ENCODE measurements around the gene L3MBTL4. TPM values are rescaled to one million over a fixed set of nuclear protein-coding genes. Genes with fewer than 3 reads are reported as not detected.

The L3MBTL4 gene
- total RNA-seq, 1 donor = 0.36 TPM

DNA sequence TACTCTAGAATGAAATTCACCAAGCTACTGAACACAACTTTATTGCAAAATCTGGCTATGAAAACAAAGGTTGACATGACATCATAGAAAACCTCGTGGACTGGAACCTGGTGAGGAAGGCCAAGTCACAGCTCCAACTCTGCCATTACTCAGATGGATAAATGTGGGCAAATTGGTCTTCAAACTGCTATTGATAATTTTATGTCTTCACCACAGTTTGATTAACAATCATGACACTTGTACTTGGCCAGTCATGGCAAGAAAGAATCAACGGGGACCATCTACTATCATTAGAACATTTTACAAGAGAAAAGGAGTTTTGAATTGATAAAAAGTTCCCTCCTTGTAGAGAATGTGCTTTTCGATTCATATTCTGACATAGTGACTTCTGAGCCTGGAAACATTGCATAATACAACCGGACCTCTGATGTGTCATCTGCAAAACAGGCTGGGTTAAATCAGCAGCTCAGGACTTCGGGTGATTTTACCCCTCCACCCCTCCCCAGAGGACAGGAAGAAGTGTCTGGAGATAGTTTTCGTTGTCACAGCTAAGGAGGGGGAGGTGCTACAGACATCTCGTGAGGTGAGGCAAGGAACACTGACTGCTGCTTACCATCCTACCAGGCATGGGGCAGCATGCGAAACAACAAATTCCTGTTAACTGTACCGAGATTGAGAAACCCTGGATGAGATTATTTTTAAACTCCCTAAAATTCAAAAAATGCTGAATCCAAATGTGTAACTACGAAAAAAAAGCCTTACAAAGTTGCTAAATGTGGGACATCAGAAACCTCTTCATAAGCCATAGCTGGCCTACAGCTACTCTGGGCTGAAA, 8.4 kb downstream of the L3MBTL4 start:
- Histone ChIP-seq H4K20me1 (ENCODE audit: insufficient read depth, low read length) (no peaks in the 10 kb centered on the region), H3K4me2 (ENCODE audit: insufficient read depth, low read length) (no peak overlapping the region), H3K9me3 (ENCODE audit: low read depth, low read length) (no peaks in the 10 kb centered on the region), H3K36me3 (ENCODE audit: insufficient read depth, low read length) (no peaks in the 10 kb centered on the region), H3K79me2 (ENCODE audit: insufficient read depth, low read length) (no peaks in the 10 kb centered on the region), H2AFZ (ENCODE audit: low read length) (no peak overlapping the region), H3K4me3 (ENCODE audit: insufficient read depth, low read length) (no peak overlapping the region), H3K4me1 (ENCODE audit: insufficient read depth, low read length) (no peaks in the 10 kb centered on the region), H3K27ac (ENCODE audit: low read depth, low read length) (no peak overlapping the region), H3K27me3 (ENCODE audit: insufficient read depth, low read length) (no peaks in the 10 kb centered on the region)
- no peak for TF ChIP-seq CTCF (IDR thresholded peaks at IDR 0.05; ENCODE audit: extremely low read depth, low read depth, low read length)
- no peak for DNase-seq (ENCODE audit: insufficient read length, low spot score, missing footprints)

DNA sequence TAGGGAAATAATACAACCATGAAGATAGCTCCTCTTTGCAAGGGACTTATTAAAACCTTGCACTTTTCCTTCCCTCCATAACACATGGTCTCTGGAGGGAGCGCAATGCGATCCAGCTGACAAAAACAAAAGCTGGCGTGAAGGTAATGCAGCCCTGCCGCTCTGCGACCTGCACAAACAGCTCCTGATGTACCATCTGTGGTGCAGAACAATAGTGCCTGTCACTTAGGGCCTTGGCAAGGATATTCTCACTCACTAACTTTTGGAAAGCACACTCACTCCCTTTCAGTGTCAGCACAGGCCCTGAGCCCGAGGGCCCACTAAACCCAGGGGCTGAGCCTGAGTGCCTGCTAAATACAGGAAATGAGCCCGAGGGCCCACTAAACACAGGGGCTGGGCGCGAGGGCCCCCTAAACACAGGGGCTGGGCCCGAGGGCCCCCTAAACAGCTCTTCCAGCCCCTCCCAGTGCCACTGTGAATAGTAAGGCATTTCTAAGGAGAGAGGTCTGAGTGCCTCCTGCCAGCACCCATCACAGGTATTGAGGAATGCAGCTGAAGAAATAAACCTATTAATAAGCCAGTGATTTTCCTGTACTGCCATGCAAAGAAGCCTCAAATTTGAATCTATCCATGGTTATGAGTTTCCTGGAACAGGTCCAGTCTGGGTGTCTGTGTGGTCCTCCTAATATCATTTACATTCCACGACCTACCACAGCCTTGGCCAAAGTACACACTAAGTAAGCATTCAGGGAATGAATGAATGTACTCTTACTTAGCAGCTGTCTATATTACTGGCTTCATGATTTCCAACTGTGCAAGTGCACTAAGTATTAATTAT, 9.3 kb downstream of the L3MBTL4 start:
- no peaks in the 10 kb centered on the region for H3K9me3 ChIP-seq (ENCODE audit: low read depth, low read length)
- no peak overlapping the region for H3K4me2 ChIP-seq (ENCODE audit: insufficient read depth, low read length)
- H3K36me3 ChIP-seq (ENCODE audit: insufficient read depth, low read length) = no peaks in the 10 kb centered on the region
- H2AFZ ChIP-seq (ENCODE audit: low read length) = no peak overlapping the region
- no peaks in the 10 kb centered on the region for H3K27me3 ChIP-seq (ENCODE audit: insufficient read depth, low read length)
- H3K4me1 ChIP-seq (ENCODE audit: insufficient read depth, low read length) = no peaks in the 10 kb centered on the region
- H4K20me1 ChIP-seq (ENCODE audit: insufficient read depth, low read length) = no peaks in the 10 kb centered on the region
- H3K4me3 ChIP-seq (ENCODE audit: insufficient read depth, low read length) = no peak overlapping the region
- no peak for DNase-seq (ENCODE audit: insufficient read length, low spot score, missing footprints)
- no peaks in the 10 kb centered on the region for H3K79me2 ChIP-seq (ENCODE audit: insufficient read depth, low read length)
- no peak overlapping the region for H3K27ac ChIP-seq (ENCODE audit: low read depth, low read length)
- TF ChIP-seq CTCF (IDR thresholded peaks at IDR 0.05; ENCODE audit: extremely low read depth, low read depth, low read length) = no peak

GRCh38 chr18:6404834-6405233, 9.9 kb downstream of the L3MBTL4 start:
- no peaks in the 10 kb centered on the region for H3K4me1 ChIP-seq (ENCODE audit: insufficient read depth, low read length)
- H3K79me2 ChIP-seq (ENCODE audit: insufficient read depth, low read length) = no peaks in the 10 kb centered on the region
- H2AFZ ChIP-seq (ENCODE audit: low read length) = no peak overlapping the region
- TF ChIP-seq CTCF (IDR thresholded peaks at IDR 0.05; ENCODE audit: extremely low read depth, low read depth, low read length) = no peak
- no peak overlapping the region for H3K4me3 ChIP-seq (ENCODE audit: insufficient read depth, low read length)
- no peaks in the 10 kb centered on the region for H4K20me1 ChIP-seq (ENCODE audit: insufficient read depth, low read length)
- H3K9me3 ChIP-seq (ENCODE audit: low read depth, low read length) = no peaks in the 10 kb centered on the region
- no peak overlapping the region for H3K27ac ChIP-seq (ENCODE audit: low read depth, low read length)
- H3K27me3 ChIP-seq (ENCODE audit: insufficient read depth, low read length) = no peaks in the 10 kb centered on the region
- no peak overlapping the region for H3K4me2 ChIP-seq (ENCODE audit: insufficient read depth, low read length)
- no peak for DNase-seq (ENCODE audit: insufficient read length, low spot score, missing footprints)
- H3K36me3 ChIP-seq (ENCODE audit: insufficient read depth, low read length) = no peaks in the 10 kb centered on the region

DNA sequence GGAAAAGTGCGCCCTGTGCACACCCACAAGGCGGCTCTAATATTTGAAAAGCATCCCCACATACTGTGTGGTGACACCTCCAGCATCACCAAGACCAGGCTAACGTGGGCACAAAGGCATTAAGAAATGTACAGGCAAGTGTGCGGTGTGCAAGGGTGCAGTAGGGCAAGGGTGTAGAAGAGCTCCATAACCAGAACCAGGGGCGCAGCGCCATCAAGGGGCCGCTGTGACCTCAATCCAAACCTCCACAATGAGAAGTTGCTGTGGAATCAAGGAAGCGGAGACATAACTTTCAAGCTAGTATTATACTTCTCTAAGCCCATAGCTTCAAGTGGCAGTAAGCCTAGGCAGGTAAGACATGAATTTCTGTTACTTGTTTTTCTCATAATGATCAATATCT, 13.0 kb downstream of the L3MBTL4 start:
- Histone ChIP-seq H4K20me1 (ENCODE audit: insufficient read depth, low read length) (no peaks in the 10 kb centered on the region), H3K4me1 (ENCODE audit: insufficient read depth, low read length) (no peaks in the 10 kb centered on the region), H3K36me3 (ENCODE audit: insufficient read depth, low read length) (no peaks in the 10 kb centered on the region), H3K27me3 (ENCODE audit: insufficient read depth, low read length) (no peaks in the 10 kb centered on the region), H2AFZ (ENCODE audit: low read length) (no peak overlapping the region), H3K9me3 (ENCODE audit: low read depth, low read length) (no peaks in the 10 kb centered on the region), H3K4me2 (ENCODE audit: insufficient read depth, low read length) (no peak overlapping the region), H3K4me3 (ENCODE audit: insufficient read depth, low read length) (no peak overlapping the region), H3K27ac (ENCODE audit: low read depth, low read length) (no peak overlapping the region), H3K79me2 (ENCODE audit: insufficient read depth, low read length) (no peaks in the 10 kb centered on the region)
- DNase-seq (ENCODE audit: insufficient read length, low spot score, missing footprints) = no peak
- TF ChIP-seq CTCF (IDR thresholded peaks at IDR 0.05; ENCODE audit: extremely low read depth, low read depth, low read length) = no peak

Data from osteoblast (primary cell).